CD4-positive, CD25-positive, alpha-beta regulatory T cell (primary cell): ENCODE measurements around the gene MBOAT2. TPM values are rescaled to one million over a fixed set of nuclear protein-coding genes. Genes with fewer than 3 reads are reported as not detected.
A peak's percentile ranks its signal among the peaks of the same experiment; 100 is the strongest.

Experiments
- ATAC-seq, 2 donors: fragments of 150-1000 bp; cut with Tn5 transposase; one replicate each; pipeline ENCODE4 v1.10.0; 2021; ENCODE audit warnings: low read depth in 2 of 2, moderate number of reproducible peaks in 2 of 2, moderate library complexity in 1 of 2
- DNase-seq, 3 donors: peaks; one replicate each; pipeline versions ENCODE4 v3.0.0 to v3.0.0-alpha.2; 2012 to 2022; ENCODE audit warnings: mixed read lengths in 1 of 3
- H3K27ac ChIP-seq: one replicate; pipeline ENCODE4 v1.7.0; 2013; ENCODE audit warnings: mild to moderate bottlenecking, low read length; ENCODE audit not compliant: insufficient read depth, poor library complexity, severe bottlenecking
- H3K27me3 ChIP-seq: one replicate; pipeline ENCODE4 v1.7.0; 2013; ENCODE audit warnings: low read length; ENCODE audit not compliant: control insufficient read depth, insufficient read depth
- H3K36me3 ChIP-seq: one replicate; pipeline ENCODE4 v1.7.0; 2013; ENCODE audit warnings: mild to moderate bottlenecking, low read length, moderate library complexity; ENCODE audit not compliant: control insufficient read depth, insufficient read depth
- H3K4me1 ChIP-seq: 2 replicates; pipeline ENCODE4 v1.7.0; 2013; ENCODE audit warnings: mild to moderate bottlenecking, low read length; ENCODE audit not compliant: insufficient read depth, control insufficient read depth, poor library complexity, severe bottlenecking
- H3K4me3 ChIP-seq: one replicate; pipeline ENCODE4 v1.7.0; 2013; ENCODE audit warnings: low read depth, mild to moderate bottlenecking, low read length, moderate library complexity
- H3K9me3 ChIP-seq, 2 experiments: 1 replicate in 1 of 2; 2 replicates in 1 of 2; pipeline ENCODE4 v1.7.0; 2013; ENCODE audit warnings: low read length in 2 of 2, mild to moderate bottlenecking in 1 of 2, moderate library complexity in 1 of 2; ENCODE audit not compliant: control insufficient read depth in 2 of 2
- H3K27ac Mint-ChIP-seq, 3 donors: one replicate each; pipeline ENCODE4 v1.8.0; 2020 to 2022; ENCODE audit warnings: mild to moderate bottlenecking in 3 of 3, mixed read lengths in 3 of 3, moderate library complexity in 2 of 3
- H3K27me3 Mint-ChIP-seq: one replicate; pipeline ENCODE4 v1.8.0; 2022; ENCODE audit warnings: mild to moderate bottlenecking, mixed read lengths
- H3K36me3 Mint-ChIP-seq: one replicate; pipeline ENCODE4 v1.8.0; 2020; ENCODE audit warnings: mixed read lengths
- H3K4me1 Mint-ChIP-seq, 4 donors: one replicate each; pipeline ENCODE4 v1.8.0; 2020 to 2022; ENCODE audit warnings: mixed read lengths in 4 of 4, mild to moderate bottlenecking in 1 of 4
- H3K4me3 Mint-ChIP-seq, 4 donors: one replicate each; pipeline ENCODE4 v1.8.0; 2020 to 2022; ENCODE audit warnings: mild to moderate bottlenecking in 4 of 4, mixed read lengths in 4 of 4, moderate library complexity in 3 of 4
- H3K9me3 Mint-ChIP-seq, 7 donors: one replicate each; pipeline ENCODE4 v1.8.0; 2020 to 2022; ENCODE audit warnings: mixed read lengths in 7 of 7, mild to moderate bottlenecking in 3 of 7, moderate library complexity in 2 of 7
- polyA plus RNA-seq, 4 donors: library from polyadenylated mRNA; unstranded; fragments of 300-500 nt; fragmentation: Illumina TruSeq; gene quantifications; one replicate each; pipeline ENCODE4 v1.2.3, GENCODE V29; 2021
- total RNA-seq: library from RNA; stranded (reverse); gene quantifications from one replicate; pipeline ENCODE4 v1.2.3, GENCODE V29; 2022

Gene MBOAT2
- total and polyA plus RNA-seq, 5 donors from 2014 or later: 0.19 to 2.9 (median 0.56) TPM; not detected in 2

DNA sequence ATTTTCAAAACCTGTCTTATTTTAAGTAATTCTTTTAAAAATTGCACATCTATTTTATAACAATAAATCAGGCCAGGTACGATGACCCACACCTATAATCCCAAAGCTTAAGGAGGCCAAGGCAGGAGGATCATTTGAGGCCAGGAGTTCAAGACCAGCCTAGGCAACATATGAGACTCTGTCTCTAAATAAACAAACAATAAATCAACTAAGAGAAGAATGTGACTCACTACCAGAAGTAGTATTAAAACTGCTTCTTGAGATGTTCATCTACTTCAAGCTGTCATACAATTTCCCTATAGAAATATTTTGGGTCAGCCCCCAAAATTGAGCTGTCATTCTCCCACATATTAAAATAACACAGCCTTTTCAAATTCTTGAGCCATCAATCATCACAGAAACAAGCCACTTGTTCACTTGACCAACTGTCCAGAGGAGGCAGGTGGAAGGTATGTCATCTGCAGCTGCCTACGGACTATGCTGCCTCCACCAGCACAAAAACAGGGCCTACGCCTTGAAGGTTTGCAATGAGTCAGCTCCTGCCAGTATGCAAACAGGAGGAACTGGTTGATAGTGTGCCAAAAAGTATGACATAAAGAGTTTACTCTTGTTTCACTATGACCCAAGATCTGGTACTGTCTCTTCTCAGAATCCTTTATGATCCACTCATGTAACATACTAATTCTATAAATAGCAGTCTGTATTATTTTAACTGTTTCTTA is 199.7 kb downstream of the MBOAT2 start:
- H3K36me3 Mint-ChIP-seq: peaks cover 71% of the 10 kb centered on the region
- no peak overlapping the region for H3K4me3 ChIP-seq
- H3K4me1 ChIP-seq: no peaks in the 10 kb centered on the region
- DNase-seq: peak in 1 of 3 donors; percentile 85
- peak; percentile 45 to 75 for ATAC-seq
- H3K27ac Mint-ChIP-seq: peak overlapping the region in 1 of 3 donors; percentile 5
- H3K9me3 Mint-ChIP-seq: no peaks in the 10 kb centered on the region
- no peaks in the 10 kb centered on the region for H3K27me3 Mint-ChIP-seq
- no peaks in the 10 kb centered on the region for H3K9me3 ChIP-seq
- no peaks in the 10 kb centered on the region for H3K27me3 ChIP-seq
- no peak overlapping the region for H3K27ac ChIP-seq
- H3K36me3 ChIP-seq: peaks cover 82% of the 10 kb centered on the region
- H3K4me3 Mint-ChIP-seq: no peak overlapping the region
- peaks cover 7 to 20% (median 14%) of the 10 kb centered on the region in 4 donors for H3K4me1 Mint-ChIP-seq

DNA sequence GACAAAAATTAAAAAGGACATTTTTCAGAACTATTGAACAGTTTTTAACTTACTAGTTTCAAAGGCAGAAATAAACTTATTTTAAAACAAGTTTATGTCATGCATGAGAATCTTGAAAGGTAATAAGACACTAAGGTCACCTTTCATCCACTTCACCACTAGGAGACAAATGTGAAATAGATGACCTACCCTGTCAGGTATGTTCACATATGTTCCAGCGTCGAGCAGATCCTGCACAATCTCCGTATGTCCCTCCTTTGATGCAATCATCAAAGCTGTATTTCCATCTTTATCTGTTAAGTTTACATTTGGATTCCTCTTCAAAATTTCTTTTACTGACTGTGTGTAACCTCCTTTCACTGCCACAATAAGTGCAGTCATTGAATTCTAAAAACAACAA is 200.7 kb downstream of the MBOAT2 start:
- no peak for ATAC-seq
- no peaks in the 10 kb centered on the region for H3K9me3 ChIP-seq
- H3K36me3 ChIP-seq: peaks cover 84% of the 10 kb centered on the region
- no peaks in the 10 kb centered on the region for H3K27me3 Mint-ChIP-seq
- H3K4me3 ChIP-seq: no peak overlapping the region
- H3K27ac Mint-ChIP-seq: no peak overlapping the region
- H3K27ac ChIP-seq: no peak overlapping the region
- H3K4me1 ChIP-seq: no peaks in the 10 kb centered on the region
- peaks cover 68% of the 10 kb centered on the region for H3K36me3 Mint-ChIP-seq
- no peaks in the 10 kb centered on the region for H3K9me3 Mint-ChIP-seq
- no peak for DNase-seq
- H3K4me1 Mint-ChIP-seq: peaks cover 0 to 20% (median 14%) of the 10 kb centered on the region in 4 donors
- H3K27me3 ChIP-seq: no peaks in the 10 kb centered on the region
- H3K4me3 Mint-ChIP-seq: no peak overlapping the region

Other genes starting within 250 kb of the MBOAT2 start
- gene KIDINS220, start 166.1 kb downstream of the MBOAT2 start, total RNA-seq: 52.2 TPM
- gene KIDINS220, start 166.1 kb downstream of the MBOAT2 start, polyA plus RNA-seq: 10 to 100 TPM in 3 of 4 donors, 1 to 10 TPM in 1; 9.9 to 20.5 (median 18.9) TPM
- gene ASAP2, start 203.1 kb upstream of the MBOAT2 start, total RNA-seq: 1.5 TPM
- gene ASAP2, start 203.1 kb upstream of the MBOAT2 start, polyA plus RNA-seq: not detected